IMR-90 (cell line): ENCODE measurements around the gene LONRF3.

Source experiments
- BHLHE40 ChIP-seq: fragments of 150-350 bp; IDR thresholded peaks from 2 replicates; pipeline ENCODE4 v1.6.1; 2016; ENCODE audit warnings: mild to moderate bottlenecking, low read depth, low read length
- CEBPB ChIP-seq: IDR thresholded peaks from 2 replicates; pipeline ENCODE4 v1.6.1; 2012; ENCODE audit warnings: low read depth, low read length, improper control_type of control experiment
- CHD1 ChIP-seq: IDR thresholded peaks from 2 replicates; pipeline ENCODE4 v1.6.1; 2012; ENCODE audit warnings: low read depth, low read length, improper control_type of control experiment
- ELK1 ChIP-seq: fragments of 150-350 bp; IDR thresholded peaks from 2 replicates; pipeline ENCODE4 v1.6.1; 2016; ENCODE audit warnings: low read depth, mild to moderate bottlenecking, low read length, moderate library complexity, borderline replicate concordance
- MAFK ChIP-seq: IDR thresholded peaks from 2 replicates; pipeline ENCODE4 v1.6.1; 2012; ENCODE audit warnings: low read depth, low read length, improper control_type of control experiment
- POLR2A ChIP-seq: IDR thresholded peaks from 2 replicates; pipeline ENCODE4 v1.6.1; 2012; ENCODE audit warnings: mild to moderate bottlenecking, low read depth, low read length
- RAD21 ChIP-seq: IDR thresholded peaks from 2 replicates; pipeline ENCODE4 v1.6.1; 2012; ENCODE audit warnings: low read length, improper control_type of control experiment
- RCOR1 ChIP-seq: IDR thresholded peaks from 2 replicates; pipeline ENCODE4 v1.6.1; 2012; ENCODE audit warnings: mild to moderate bottlenecking, low read length, improper control_type of control experiment; ENCODE audit not compliant: insufficient replicate concordance
- SMC3 ChIP-seq: fragments of 150-350 bp; IDR thresholded peaks from 2 replicates; pipeline ENCODE4 v1.6.1; 2016; ENCODE audit warnings: low read depth, mild to moderate bottlenecking, antibody characterized with exemption, low read length, moderate library complexity
- TF ChIP-seq, protein P1 (sequence below): conservative IDR thresholded peaks from 2 replicates; pipeline ENCODE4 v1.5.1; 2012; ENCODE audit warnings: mild to moderate bottlenecking, low read depth, low read length, improper control_type of control experiment

DNA sequence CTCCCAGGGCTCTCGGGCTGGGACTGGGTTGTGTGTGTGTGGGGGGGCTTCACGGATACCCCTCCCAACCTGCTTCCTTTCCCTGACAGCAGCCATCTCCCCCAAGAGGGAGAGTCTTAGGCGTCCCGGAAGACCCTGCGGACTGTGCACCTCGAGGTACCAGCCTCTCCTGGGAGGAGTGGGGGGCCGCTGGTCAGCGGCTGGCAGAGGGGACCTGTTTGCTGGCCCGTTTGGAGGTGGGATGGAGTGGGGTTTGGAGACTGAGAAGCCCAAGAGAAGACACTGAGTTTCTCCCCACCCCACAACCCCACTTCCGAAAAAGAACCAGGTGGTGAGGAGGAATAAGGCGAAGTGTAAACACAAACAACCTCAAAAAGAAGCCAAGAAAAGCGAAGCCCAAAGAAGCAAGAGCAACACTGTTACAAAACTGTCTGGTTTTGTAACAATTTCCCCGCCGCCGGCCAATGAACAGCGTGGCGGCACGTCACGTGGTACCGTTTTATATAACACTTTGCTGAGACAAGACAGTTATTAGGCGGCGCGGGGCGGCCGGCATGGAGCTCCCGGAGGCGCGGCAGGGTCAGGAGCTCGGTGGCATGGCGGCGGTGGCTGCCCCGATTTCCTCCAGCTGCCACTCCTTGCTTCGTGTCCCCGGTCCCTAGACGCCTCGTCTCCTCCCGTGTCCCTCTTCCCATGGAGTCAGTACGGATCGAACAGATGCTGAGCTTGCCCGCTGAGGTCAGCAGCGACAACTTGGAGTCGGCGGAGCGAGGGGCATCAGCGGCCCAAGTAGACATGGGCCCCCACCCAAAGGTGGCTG lies at the start of gene LONRF3:
- TF ChIP-seq, protein P1, sequence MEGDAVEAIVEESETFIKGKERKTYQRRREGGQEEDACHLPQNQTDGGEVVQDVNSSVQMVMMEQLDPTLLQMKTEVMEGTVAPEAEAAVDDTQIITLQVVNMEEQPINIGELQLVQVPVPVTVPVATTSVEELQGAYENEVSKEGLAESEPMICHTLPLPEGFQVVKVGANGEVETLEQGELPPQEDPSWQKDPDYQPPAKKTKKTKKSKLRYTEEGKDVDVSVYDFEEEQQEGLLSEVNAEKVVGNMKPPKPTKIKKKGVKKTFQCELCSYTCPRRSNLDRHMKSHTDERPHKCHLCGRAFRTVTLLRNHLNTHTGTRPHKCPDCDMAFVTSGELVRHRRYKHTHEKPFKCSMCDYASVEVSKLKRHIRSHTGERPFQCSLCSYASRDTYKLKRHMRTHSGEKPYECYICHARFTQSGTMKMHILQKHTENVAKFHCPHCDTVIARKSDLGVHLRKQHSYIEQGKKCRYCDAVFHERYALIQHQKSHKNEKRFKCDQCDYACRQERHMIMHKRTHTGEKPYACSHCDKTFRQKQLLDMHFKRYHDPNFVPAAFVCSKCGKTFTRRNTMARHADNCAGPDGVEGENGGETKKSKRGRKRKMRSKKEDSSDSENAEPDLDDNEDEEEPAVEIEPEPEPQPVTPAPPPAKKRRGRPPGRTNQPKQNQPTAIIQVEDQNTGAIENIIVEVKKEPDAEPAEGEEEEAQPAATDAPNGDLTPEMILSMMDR: no peak
- TF ChIP-seq POLR2A (no peak), CEBPB (no peak), SMC3 (no peak), RCOR1 (no peak), RAD21 (no peak), BHLHE40 (no peak), CHD1 (no peak), ELK1 (no peak), MAFK (no peak)
